NCI-H1105 (cell line): ENCODE results near the gene USP10.

Experiments
- DNase-seq: peaks from one replicate; lab custom pipeline; 2025; lab: John Stamatoyannopoulos, UW

The USP10 gene, protein sequence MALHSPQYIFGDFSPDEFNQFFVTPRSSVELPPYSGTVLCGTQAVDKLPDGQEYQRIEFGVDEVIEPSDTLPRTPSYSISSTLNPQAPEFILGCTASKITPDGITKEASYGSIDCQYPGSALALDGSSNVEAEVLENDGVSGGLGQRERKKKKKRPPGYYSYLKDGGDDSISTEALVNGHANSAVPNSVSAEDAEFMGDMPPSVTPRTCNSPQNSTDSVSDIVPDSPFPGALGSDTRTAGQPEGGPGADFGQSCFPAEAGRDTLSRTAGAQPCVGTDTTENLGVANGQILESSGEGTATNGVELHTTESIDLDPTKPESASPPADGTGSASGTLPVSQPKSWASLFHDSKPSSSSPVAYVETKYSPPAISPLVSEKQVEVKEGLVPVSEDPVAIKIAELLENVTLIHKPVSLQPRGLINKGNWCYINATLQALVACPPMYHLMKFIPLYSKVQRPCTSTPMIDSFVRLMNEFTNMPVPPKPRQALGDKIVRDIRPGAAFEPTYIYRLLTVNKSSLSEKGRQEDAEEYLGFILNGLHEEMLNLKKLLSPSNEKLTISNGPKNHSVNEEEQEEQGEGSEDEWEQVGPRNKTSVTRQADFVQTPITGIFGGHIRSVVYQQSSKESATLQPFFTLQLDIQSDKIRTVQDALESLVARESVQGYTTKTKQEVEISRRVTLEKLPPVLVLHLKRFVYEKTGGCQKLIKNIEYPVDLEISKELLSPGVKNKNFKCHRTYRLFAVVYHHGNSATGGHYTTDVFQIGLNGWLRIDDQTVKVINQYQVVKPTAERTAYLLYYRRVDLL

DNA sequence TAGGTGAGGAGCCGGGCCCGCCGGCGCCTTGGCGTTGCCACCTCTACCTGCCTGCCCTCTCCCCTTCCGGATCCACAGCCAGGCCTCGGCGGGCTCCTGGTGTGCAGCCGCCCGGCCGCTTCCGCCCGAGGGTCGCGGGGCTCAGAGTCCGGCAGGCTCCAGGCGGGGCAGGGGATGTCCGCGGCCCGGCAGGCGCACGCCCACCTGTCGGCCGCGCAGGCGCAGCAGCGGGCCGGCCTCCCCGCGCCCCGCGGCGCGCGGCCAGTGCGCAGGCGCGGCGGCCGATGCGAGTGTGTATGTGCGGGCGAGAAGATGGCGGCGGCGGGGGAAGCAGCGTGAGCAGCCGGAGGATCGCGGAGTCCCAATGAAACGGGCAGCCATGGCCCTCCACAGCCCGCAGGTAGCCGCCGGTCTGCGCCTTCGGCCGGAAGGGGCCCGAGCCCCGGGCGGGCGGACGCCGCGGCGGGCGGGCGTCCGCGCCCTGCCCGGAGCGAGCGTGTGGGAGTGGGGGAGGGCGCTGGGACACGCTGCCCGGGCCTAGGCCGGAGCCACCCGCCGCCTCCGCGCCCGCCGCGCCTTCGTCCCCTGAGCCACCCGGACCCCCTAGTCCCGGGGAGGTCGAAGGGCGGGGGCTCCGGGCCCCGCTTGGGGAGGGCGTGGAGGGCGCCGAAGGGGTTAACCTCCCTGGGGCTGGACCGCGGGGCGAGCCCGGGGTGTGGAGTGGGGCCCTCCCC lies at the start of gene USP10:
USP10 (plus strand) TSS at position 289 of the 734 bp plus-strand sequence; CDS start at position 380, 91 bp downstream.
- peak; percentile 63 for DNase-seq

- no peak for DNase-seq
Observed at GRCh38 chr16:84650062-84650991, 49.5 kb upstream of the USP10 start.

- DNase-seq, result no peak
Observed at GRCh38 chr16:84652566-84652965, 47.2 kb upstream of the USP10 start.

GRCh38 chr16:84654238-84654637 lies 45.6 kb upstream of the USP10 start:
- DNase-seq, result no peak

DNA sequence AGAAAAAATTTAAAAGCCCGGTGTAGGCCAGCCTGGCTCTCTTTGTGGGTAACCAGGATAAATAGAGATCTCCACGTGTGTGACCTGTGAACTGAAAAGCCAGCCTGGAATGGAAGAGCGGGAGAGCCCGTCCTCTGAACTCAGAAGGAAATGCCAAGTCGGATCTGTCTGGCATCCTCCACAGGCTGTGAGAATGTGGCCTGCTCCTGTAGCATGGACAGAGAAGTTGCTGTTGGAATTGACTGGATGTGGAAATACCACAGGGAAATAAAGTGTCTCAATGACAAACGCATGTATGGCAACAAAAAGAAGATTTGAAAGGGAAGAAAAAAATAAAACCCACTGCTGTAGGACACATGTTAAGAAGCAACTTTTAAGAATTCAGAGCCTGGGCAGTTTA lies 44.8 kb upstream of the USP10 start:
- no peak for DNase-seq

DNA sequence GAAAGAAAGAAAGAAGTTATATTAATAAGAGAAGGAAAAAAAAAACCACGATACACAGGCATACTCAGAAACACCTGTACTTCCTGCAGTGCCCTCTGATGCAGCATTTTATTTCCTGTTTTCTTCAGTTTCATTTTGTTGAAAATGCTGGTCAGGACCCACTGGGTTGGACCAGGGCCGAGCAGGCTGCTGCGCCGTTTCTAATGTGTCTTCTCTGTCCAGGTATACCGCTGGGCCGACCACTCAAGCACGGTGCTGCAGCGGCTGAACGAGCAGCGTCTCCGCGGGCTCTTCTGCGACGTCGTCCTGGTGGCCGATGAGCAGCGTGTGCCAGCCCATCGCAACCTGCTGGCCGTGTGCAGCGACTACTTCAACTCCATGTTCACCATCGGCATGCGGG lies 43.2 kb upstream of the USP10 start:
- DNase-seq, result no peak

GRCh38 chr16:84657229-84657837 lies 42.5 kb upstream of the USP10 start:
- no peak for DNase-seq

GRCh38 chr16:84658690-84659089 lies 41.1 kb upstream of the USP10 start:
- no peak for DNase-seq

- no peak for DNase-seq
Observed at GRCh38 chr16:84659656-84660300, 40.0 kb upstream of the USP10 start.

GRCh38 chr16:84660973-84661372 lies 38.8 kb upstream of the USP10 start:
- DNase-seq, result no peak

- DNase-seq, result no peak
Observed at GRCh38 chr16:84661418-84662060, 38.3 kb upstream of the USP10 start.

DNA sequence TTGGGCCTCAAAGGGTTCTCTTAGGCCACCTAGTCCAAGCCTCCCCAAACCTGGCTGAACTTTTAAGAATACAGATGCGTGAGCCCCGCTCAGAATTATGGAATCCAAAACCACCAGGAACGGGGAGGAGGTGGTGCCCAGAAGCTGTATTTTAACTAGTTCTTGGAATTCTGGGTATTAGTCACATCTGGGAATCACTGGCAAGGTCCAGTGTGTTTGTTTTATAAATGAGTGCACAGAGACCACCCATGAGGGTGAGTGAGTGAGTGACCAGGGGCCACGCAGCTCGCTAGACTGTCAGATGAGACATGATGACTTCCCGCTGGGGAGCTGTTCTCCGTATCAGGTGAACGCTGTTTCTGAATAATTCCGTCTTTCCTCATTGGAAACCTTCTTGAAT lies 37.3 kb upstream of the USP10 start:
- DNase-seq, result no peak

GRCh38 chr16:84663433-84664101 lies 36.2 kb upstream of the USP10 start:
- DNase-seq, result no peak

DNA sequence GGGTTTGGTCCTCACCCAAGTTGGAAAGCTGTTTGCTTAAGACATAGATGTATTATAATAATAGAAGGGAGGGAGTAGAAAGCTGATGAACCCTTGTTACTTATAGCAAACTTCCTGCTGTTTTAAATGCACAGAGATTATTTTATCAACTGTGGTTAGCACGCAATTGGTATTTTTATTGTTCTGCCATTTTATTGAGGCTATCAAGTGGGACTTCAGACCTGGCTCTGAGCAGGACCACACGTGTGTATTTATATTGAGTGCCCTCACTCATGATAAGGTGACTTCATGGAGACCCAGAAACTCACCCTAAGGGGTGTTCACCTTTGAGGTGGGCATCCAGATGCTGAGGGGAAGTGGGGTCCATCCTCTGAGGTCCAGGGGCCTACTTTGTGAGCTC lies 34.4 kb upstream of the USP10 start:
- DNase-seq, result no peak

- DNase-seq, result no peak
Observed at GRCh38 chr16:84665843-84666242, 34.0 kb upstream of the USP10 start.

DNA sequence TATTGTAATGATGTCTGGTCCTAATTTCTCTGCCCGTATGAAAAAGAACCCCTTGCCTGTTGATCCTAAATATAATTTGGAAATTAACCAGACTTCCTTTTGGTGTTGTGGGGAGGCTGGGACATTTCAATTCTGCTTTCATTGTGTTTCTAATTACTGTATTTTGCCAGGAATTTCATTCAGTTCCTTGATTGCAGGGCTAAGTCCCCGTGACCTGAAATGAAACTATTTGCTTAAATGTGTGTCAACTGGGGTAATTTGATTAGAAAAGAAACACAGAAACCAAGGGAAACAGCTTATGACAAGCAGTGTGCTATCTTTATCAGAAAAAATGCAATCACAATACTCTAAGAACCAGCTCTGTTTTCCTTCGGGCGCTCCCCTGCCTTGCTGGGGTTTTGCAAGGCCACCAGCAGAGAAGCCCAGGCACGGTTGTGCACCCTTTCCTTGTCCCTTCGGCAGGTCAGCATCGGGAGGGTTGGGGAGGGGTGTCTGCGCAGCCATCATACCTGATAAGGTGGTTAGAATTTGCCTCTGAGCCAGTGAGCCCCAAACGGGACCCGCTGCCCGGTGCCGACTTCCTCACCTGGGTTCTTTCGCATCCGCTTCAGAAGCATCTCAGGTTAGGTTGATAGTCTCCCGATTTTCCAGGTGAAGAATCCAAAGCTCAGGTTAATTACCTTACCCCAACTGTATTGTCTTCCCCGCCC lies 32.0 kb upstream of the USP10 start:
- DNase-seq, result no peak

GRCh38 chr16:84670063-84670462 lies 29.7 kb upstream of the USP10 start:
- DNase-seq, result no peak

DNA sequence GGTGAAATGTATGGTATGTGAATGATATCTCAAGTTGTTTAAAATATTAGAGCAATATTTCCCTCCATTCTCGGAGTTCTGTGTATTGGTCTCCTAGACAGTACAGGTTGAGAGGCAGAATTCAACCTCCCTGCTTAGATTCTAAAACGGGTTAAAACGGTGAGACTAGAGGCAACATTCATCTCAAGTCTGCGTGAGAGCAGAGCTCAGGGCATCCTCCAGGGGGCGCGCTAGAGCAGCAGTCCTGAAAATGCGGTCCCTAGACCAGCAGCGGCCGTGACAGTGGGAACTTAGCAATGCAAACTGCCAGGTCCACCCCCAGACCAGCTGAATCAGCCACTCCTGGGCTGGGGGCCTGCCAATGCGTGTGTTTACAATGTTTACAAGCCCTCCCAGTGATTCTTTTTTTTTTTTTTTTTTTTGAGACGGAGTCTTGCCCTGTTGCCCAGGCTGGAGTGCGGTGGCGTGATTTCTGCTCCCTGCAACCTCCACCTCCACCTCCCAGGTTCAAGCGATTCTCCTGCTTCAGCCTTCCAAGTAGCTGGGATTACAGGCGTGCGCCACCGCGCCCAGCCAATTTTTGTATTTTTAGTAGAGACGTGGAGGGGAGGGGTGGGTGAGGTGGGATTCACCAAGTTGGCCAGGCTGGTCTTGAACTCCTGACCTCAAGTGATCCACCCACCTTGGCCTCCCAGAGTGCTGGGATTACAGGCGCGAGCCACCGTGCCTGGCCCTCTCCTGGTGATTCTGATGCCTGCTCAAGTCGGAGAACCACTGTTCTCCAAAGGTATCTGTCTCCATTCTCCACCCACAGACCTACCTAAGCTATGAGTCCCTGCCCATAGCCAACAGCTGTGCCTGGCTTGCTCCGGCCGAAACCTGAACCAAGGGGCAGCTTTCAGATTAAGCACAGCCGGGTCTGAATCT lies 27.3 kb upstream of the USP10 start:
- peak; percentile 35 for DNase-seq
